GM12892 (cell line): Measurements from ENCODE around the gene TXN.

Source experiments
- POLR2A ChIP-seq: IDR thresholded peaks from 2 replicates; pipeline ENCODE4 v1.6.1; 2011; ENCODE audit warnings: low read depth, low read length, control low read depth
- POLR2AphosphoS5 ChIP-seq: IDR thresholded peaks from 2 replicates; pipeline ENCODE4 v1.6.1; 2011; ENCODE audit warnings: low read depth, low read length, control low read depth
- TAF1 ChIP-seq: IDR thresholded peaks from 2 replicates; pipeline ENCODE4 v1.6.1; 2011; ENCODE audit warnings: low read depth, mild to moderate bottlenecking, control low read depth, low read length, borderline replicate concordance

- TF ChIP-seq POLR2AphosphoS5 (no peak), POLR2A (no peak), TAF1 (no peak)
These were observed 46.8 kb upstream of the TXN start for GRCh38 chr9:110303133-110303532.
